Measurements from ENCODE around the gene STK10. TPM values are rescaled to one million over a fixed set of nuclear protein-coding genes. Genes with fewer than 3 reads are reported as not detected.

The STK10 gene
- total and polyA plus RNA-seq, 2 donors (not counting 1 experiment from before 2014, with no cell fraction given) = 97.9 to 253 TPM

DNA sequence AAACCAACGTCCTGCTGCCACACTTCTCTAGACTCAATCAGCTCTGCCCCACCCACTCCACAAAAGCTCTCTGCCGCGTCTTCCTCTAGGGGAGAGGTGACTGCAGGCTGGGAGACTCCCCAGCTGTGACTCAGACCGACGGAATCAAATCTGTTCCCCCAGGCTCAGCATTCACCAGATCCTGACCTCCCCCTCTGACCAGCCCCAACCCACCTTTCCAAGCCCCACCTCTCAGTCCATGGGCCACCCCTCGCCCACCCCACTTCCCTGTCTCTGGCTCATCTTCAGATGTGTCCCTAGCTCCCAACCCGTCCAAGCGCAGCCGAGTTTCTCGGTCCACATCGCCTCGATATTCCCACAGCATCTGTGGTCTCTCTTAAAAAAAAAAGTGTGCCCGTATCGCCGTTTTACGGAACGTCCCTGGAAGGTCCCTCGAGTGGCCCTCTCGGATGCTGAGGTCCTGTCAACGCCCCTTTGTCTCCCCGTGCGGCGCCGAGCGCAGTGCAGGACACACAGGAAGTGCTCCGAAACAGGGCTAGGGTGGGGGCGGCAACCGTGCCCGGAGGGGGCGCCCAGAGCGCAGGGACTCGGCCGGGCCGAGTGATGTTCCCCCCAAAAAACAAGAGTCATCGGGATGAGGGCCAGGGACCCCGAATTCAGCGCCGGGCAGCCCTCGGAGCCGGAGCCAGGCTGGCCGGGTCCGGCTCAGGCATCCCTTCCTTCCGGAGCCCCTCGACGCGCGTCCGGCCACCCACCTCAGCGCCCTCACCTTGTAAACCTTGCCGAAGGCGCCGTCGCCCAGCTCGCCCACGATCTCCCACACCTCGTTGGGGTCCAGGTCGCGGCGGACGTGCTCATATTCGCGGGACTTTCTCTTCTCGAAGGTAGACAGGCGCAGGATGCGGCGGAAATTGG, 649 bp downstream of the STK10 start:
- peak overlapping the region; percentile 90 for H3K9ac ChIP-seq (ENCODE audit: low read length)
- peak overlapping the region; percentile 74 to 89 for H3K27ac ChIP-seq (ENCODE audit: low read length in 2 of 2)
- intact Hi-C loops (cut with micrococcal nuclease) = loop anchor here (1.0 to 10.0 kb wide), 11 partner anchors 8 to 1427 kb away; partner anchors contain the start of genes BOD1, FBXW11 and UBTD2
- ATAC-seq (ENCODE audit: low read depth) (peak; percentile 28), DNase-seq (peak; percentile 73)
- WGBS (ENCODE audit: insufficient coverage) = 1% methylated on average over 66 of the region's 66 CpGs
- ChIA-PET POLR2A (interaction anchor here (0.9 to 6.1 kb wide), 6 partner anchors 11 to 180 kb away, joined by 5 to 95 read pairs (median 12); partner anchors contain the start of genes FBXW11 and UBTD2), CTCF (interaction anchor here (0.9 to 11.2 kb wide), 15 partner anchors 8 to 276 kb away, joined by 3 to 245 read pairs (median 8); partner anchors contain the start of genes FBXW11 and UBTD2)
- H3K4me3 ChIP-seq (ENCODE audit: control extremely low read depth in 1 of 5, extremely low read depth in 1 of 5, insufficient read depth in 1 of 5, low read depth in 2 of 5, low read length in 4 of 5) = peak overlapping the region; percentile 88 to 99 (median 98)
- H3K4me1 ChIP-seq (ENCODE audit: control insufficient read depth in 2 of 2, insufficient read depth in 2 of 2, low read length in 2 of 2) = peaks cover 40 to 57% of the 10 kb centered on the region in 2 donors
- Mint-ChIP-seq H3K4me3 (peak overlapping the region; percentile 100), H3K27me3 (no peaks in the 10 kb centered on the region), H3K4me1 (peaks cover 46% of the 10 kb centered on the region), H3K9me3 (ENCODE audit: insufficient read depth) (no peaks in the 10 kb centered on the region), H3K27ac (peak overlapping the region; percentile 99)
- peaks cover 23% of the 10 kb centered on the region for H4K20me1 ChIP-seq (ENCODE audit: control insufficient read depth, insufficient read depth, low read length, poor library complexity, severe bottlenecking)
- H3K27me3 ChIP-seq (replicated peaks in 1 of 4; ENCODE audit: control extremely low read depth in 1 of 4, control insufficient read depth in 3 of 4, insufficient read depth in 4 of 4, low read length in 3 of 4) = no peaks in the 10 kb centered on the region
- H3K79me2 ChIP-seq (ENCODE audit: control insufficient read depth, insufficient read depth, low read length) = peaks cover 52% of the 10 kb centered on the region
- H3K36me3 ChIP-seq (replicated peaks in 1 of 2; ENCODE audit: control extremely low read depth in 1 of 2, control insufficient read depth in 1 of 2, extremely low read depth in 1 of 2, insufficient read depth in 2 of 2, low read length in 1 of 2) = peaks cover 0 to 16% of the 10 kb centered on the region in 2 experiments
- peak overlapping the region; percentile 71 for H2AFZ ChIP-seq (ENCODE audit: insufficient read depth, low read depth, low read length, poor library complexity, severe bottlenecking)
- peak overlapping the region; percentile 91 for H3K4me2 ChIP-seq (replicated peaks; ENCODE audit: low read depth, low read length, poor library complexity, severe bottlenecking)
- no peaks in the 10 kb centered on the region for H3K9me3 ChIP-seq (ENCODE audit: control extremely low read depth in 1 of 3, control insufficient read depth in 2 of 3, insufficient read depth in 1 of 3, low read length in 2 of 3)
- TF ChIP-seq, protein P1, sequence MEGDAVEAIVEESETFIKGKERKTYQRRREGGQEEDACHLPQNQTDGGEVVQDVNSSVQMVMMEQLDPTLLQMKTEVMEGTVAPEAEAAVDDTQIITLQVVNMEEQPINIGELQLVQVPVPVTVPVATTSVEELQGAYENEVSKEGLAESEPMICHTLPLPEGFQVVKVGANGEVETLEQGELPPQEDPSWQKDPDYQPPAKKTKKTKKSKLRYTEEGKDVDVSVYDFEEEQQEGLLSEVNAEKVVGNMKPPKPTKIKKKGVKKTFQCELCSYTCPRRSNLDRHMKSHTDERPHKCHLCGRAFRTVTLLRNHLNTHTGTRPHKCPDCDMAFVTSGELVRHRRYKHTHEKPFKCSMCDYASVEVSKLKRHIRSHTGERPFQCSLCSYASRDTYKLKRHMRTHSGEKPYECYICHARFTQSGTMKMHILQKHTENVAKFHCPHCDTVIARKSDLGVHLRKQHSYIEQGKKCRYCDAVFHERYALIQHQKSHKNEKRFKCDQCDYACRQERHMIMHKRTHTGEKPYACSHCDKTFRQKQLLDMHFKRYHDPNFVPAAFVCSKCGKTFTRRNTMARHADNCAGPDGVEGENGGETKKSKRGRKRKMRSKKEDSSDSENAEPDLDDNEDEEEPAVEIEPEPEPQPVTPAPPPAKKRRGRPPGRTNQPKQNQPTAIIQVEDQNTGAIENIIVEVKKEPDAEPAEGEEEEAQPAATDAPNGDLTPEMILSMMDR (IDR thresholded peaks at IDR 0.05) = no peak
- no peak for TF ChIP-seq EZH2 (IDR thresholded peaks at IDR 0.05; ENCODE audit: borderline replicate concordance, insufficient read depth, low read depth, low read length, poor library complexity, severe bottlenecking)
